MCF 10A (cell line): ENCODE results near the gene CKS1B. TPM values are rescaled to one million over a fixed set of nuclear protein-coding genes. Genes with fewer than 3 reads are reported as not detected.

Experiments
- BruUV-seq: library from RNA; stranded (reverse); fragments of 400-500 nt; replicated peaks from 2 replicates; lab custom pipeline; 2021; lab: Mats Ljungman, UMichigan
- CTCF ChIA-PET: fragments of 300-600 bp; sonication (Branson Sonifier 250); formaldehyde crosslinking; extraction: SDS; loops from one replicate; lab custom pipeline; 2021; ENCODE audit warnings: antibody characterized with exemption, inconsistent platforms; lab: Yijun Ruan, JAX
- POLR2A ChIA-PET: fragments of 300-600, 350-650 bp; sonication (Branson Sonifier 250); formaldehyde crosslinking; extraction: SDS; loops from one replicate; lab custom pipeline; 2020; ENCODE audit warnings: antibody characterized with exemption, inconsistent platforms; lab: Yijun Ruan, JAX
- DNase-seq: peaks from one replicate; pipeline ENCODE4 v3.0.0-alpha.2; 2018; ENCODE audit not compliant: unreplicated experiment
- H3K27ac Mint-ChIP-seq: one replicate; pipeline ENCODE4 v1.8.0; 2022; ENCODE audit warnings: mild to moderate bottlenecking, low read depth, mixed read lengths; ENCODE audit not compliant: unreplicated experiment
- H3K27me3 Mint-ChIP-seq: one replicate; pipeline ENCODE4 v1.8.0; 2022; ENCODE audit warnings: mixed read lengths; ENCODE audit not compliant: insufficient read depth, unreplicated experiment
- H3K36me3 Mint-ChIP-seq: one replicate; pipeline ENCODE4 v1.8.0; 2022; ENCODE audit warnings: mild to moderate bottlenecking, moderate library complexity, mixed read lengths; ENCODE audit not compliant: insufficient read depth, unreplicated experiment
- H3K4me1 Mint-ChIP-seq: one replicate; pipeline ENCODE4 v1.8.0; 2022; ENCODE audit warnings: mixed read lengths; ENCODE audit not compliant: insufficient read depth, unreplicated experiment
- H3K4me3 Mint-ChIP-seq: one replicate; pipeline ENCODE4 v1.8.0; 2022; ENCODE audit warnings: mild to moderate bottlenecking, moderate library complexity, mixed read lengths; ENCODE audit not compliant: unreplicated experiment
- H3K9me3 Mint-ChIP-seq: one replicate; pipeline ENCODE4 v1.8.0; 2022; ENCODE audit warnings: mixed read lengths; ENCODE audit not compliant: unreplicated experiment
- CTCF ChIP-seq: fragments of 200-600 bp; IDR thresholded peaks from one replicate; pipeline ENCODE4 v1.8.0; 2022; ENCODE audit warnings: antibody characterized with exemption, mild to moderate bottlenecking; ENCODE audit not compliant: unreplicated experiment
- intact Hi-C: fragments of 100-400 bp; cut with micrococcal nuclease; formaldehyde crosslinking; loops from 2 replicates; pipeline ENCODE4 v1.14.1; 2022
- total RNA-seq: library from RNA; stranded (reverse); gene quantifications from 2 replicates; pipeline ENCODE4 v1.2.3, GENCODE V29; 2022

Gene CKS1B
- total RNA-seq, 1 experiment from 2014 or later = 285 TPM

- TF ChIP-seq CTCF = no peak
- Mint-ChIP-seq H3K4me1 (peaks cover 47% of the 10 kb centered on the region), H3K27ac (peak overlapping the region; percentile 97), H3K36me3 (peaks cover 16% of the 10 kb centered on the region), H3K9me3 (no peaks in the 10 kb centered on the region), H3K4me3 (peak overlapping the region; percentile 90), H3K27me3 (no peaks in the 10 kb centered on the region)
- ChIA-PET POLR2A (interaction anchor here (0.7 to 41.1 kb wide), 20 partner anchors 8 to 586 kb away, joined by 3 to 1917 read pairs (median 4); partner anchors contain the start of genes ADAM15, ASH1L, CKS1B and EFNA1), CTCF (interaction anchor here (0.6 to 9.4 kb wide), 16 partner anchors 13 to 453 kb away, joined by 3 to 118 read pairs (median 5); partner anchors contain the start of genes ADAM15, CKS1B, FLAD1 and PYGO2)
- intact Hi-C loops = loop anchor here (1.0 to 5.0 kb wide), 2 partner anchors 39 to 444 kb away; partner anchors contain the start of gene UBE2Q1
- no TSS peak for BruUV-seq
- DNase-seq = peak; percentile 96
Observed at GRCh38 chr1:155000726-155001424, 26.4 kb downstream of the CKS1B start.

GRCh38 chr1:155001425-155001674 is 26.9 kb downstream of the CKS1B start:
- POLR2A ChIA-PET = interaction anchor here (0.7 to 41.1 kb wide), 19 partner anchors 9 to 587 kb away, joined by 3 to 1917 read pairs (median 5); partner anchors contain the start of genes ADAM15, ASH1L, CKS1B and EFNA3

GRCh38 chr1:155001675-155002463 is 27.4 kb downstream of the CKS1B start:
- intact Hi-C loops = loop anchor here (1.0 to 5.0 kb wide), 6 partner anchors 28 to 445 kb away; partner anchors contain the start of genes CKS1B and UBE2Q1
- no TSS peak for BruUV-seq
- peak overlapping the region; percentile 97 for H3K27ac Mint-ChIP-seq
- peak overlapping the region; percentile 90 for H3K4me3 Mint-ChIP-seq
- POLR2A ChIA-PET = interaction anchor here (0.6 to 41.1 kb wide), 20 partner anchors 9 to 1477 kb away, joined by 3 to 1917 read pairs (median 4); partner anchors contain the start of genes ADAM15, CKS1B, EFNA3 and FLAD1
- no peaks in the 10 kb centered on the region for H3K27me3 Mint-ChIP-seq
- H3K9me3 Mint-ChIP-seq = no peaks in the 10 kb centered on the region
- CTCF ChIA-PET = interaction anchor here (0.6 to 9.4 kb wide), 17 partner anchors 12 to 1043 kb away, joined by 3 to 118 read pairs (median 3); partner anchors contain the start of genes CKS1B, CRTC2, FLAD1 and PYGO2
- peaks cover 52% of the 10 kb centered on the region for H3K4me1 Mint-ChIP-seq
- TF ChIP-seq CTCF = peak; percentile 34
- peak; percentile 100 for DNase-seq
- H3K36me3 Mint-ChIP-seq = peaks cover 17% of the 10 kb centered on the region

More at GRCh38 chr1:155001425-155001674, 26.9 kb downstream of the CKS1B start:
- TF ChIP-seq CTCF = no peak
- no peak for DNase-seq
- CTCF ChIA-PET = interaction anchor here (0.6 to 9.4 kb wide), 11 partner anchors 12 to 1043 kb away, joined by 3 to 118 read pairs (median 3); partner anchors contain the start of genes CKS1B, CRTC2, FLAD1 and SHC1
- Mint-ChIP-seq H3K36me3 (peaks cover 17% of the 10 kb centered on the region), H3K27me3 (no peaks in the 10 kb centered on the region), H3K9me3 (no peaks in the 10 kb centered on the region), H3K4me1 (peaks cover 47% of the 10 kb centered on the region), H3K27ac (peak overlapping the region; percentile 97), H3K4me3 (peak overlapping the region; percentile 90)
- intact Hi-C loops = loop anchor here (1.0 to 5.0 kb wide), 2 partner anchors 39 to 444 kb away; partner anchors contain the start of gene UBE2Q1
- BruUV-seq = no TSS peak
